GM18519 (cell line): ENCODE results near the gene ARHGAP24.

ENCODE experiments used
- ATAC-seq: cut with Tn5 transposase; IDR thresholded peaks from one replicate; pipeline ENCODE4 v1.9.1; 2021; ENCODE audit warnings: mild to moderate bottlenecking, moderate library complexity; ENCODE audit not compliant: unreplicated experiment, low FRiP score

Gene ARHGAP24

GRCh38 chr4:85573270-85573669 is 98.3 kb downstream of the ARHGAP24 start:
- ATAC-seq, result no peak

GRCh38 chr4:85577307-85577706 is 102.4 kb downstream of the ARHGAP24 start:
- ATAC-seq, result no peak

DNA sequence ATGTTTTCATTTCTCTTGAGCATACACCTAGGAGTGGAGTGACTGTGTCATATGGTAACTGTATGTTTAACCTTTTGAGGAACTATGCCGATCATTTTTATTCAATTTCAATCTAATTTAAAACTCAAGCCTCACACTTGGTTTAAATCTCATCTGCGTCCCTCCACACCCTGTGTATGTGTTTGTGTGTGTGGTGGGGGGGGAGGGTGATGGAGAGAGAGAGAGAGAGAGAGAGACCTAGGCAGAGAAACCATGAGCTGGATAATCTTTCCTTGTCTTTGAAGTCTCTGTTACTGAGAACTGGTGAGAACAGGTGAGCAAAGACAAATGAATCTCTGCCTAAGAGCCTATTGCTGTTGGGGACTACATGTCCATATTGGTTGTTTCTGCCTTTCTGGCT is 105.0 kb downstream of the ARHGAP24 start:
- no peak for ATAC-seq

DNA sequence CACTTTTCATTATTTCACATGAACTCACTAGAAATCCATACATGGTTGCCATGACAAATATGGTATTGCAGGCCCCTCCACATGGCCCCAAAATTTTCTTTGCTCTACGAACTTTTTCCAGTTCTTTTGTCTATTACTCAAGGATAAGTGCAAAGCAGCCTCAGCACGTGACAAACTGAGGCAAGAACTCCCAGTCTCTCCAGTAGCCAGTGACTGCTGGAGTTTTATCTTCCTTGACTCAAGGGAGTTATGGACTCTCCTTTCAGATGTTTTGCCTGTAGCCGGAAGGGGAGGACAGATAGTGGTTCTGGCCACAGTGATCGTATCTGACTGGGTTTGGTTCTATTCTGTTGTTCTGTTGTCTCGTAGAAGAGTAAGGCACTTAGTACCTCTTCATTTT is 105.5 kb downstream of the ARHGAP24 start:
- no peak for ATAC-seq

DNA sequence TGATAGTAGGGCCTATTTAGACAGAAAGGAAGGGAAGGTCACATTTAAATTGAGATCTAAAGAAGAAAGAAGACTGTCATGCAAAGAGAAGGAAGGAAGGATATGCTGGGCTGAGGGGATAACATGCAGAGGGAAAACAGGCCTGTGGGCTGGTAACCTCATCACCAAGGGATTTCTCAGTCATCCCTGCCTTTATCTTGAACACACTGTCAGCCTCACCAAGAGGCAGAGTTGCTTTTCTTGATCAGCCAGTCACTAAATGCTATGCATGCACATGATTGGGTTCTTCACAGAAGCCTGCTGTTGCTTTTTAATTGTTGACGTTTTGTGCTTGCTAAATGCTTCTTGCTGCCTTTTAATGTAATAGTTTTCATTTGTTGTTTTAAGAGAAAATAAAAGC is 113.0 kb downstream of the ARHGAP24 start:
- ATAC-seq, result no peak

DNA sequence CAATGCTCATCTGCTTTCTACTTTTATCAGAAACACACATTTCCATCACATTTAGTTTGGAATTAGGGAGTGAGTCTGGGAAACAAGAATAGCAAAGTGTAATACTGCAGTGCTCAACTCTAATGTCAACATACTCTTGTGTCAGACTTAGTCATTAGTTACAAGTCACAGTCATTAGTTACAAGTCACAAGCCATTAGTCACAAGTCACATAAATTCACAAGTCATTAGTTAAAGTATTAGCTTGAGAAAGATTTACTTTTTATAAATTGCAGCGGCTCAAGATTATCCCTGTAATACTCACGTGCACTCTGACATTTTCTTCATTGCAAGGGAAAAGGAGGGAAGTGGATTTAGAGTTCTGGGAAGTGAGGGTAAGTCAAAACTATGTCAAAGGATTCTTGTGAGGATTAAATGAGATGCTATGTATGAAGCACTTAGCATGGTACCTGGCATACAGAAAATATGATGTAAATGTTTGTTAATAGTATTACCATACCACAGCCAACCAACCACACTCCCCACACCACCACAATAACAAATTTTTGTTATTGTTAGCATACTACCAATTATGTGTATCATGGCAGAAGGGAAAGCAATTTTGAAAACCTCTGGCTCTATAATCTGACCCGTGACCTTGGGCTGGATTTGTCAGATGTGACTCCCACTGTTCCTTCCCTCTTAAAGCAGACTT is 116.6 kb downstream of the ARHGAP24 start:
- no peak for ATAC-seq

- no peak for ATAC-seq
Measured at GRCh38 chr4:85595098-85595775, 120.3 kb downstream of the ARHGAP24 start.

DNA sequence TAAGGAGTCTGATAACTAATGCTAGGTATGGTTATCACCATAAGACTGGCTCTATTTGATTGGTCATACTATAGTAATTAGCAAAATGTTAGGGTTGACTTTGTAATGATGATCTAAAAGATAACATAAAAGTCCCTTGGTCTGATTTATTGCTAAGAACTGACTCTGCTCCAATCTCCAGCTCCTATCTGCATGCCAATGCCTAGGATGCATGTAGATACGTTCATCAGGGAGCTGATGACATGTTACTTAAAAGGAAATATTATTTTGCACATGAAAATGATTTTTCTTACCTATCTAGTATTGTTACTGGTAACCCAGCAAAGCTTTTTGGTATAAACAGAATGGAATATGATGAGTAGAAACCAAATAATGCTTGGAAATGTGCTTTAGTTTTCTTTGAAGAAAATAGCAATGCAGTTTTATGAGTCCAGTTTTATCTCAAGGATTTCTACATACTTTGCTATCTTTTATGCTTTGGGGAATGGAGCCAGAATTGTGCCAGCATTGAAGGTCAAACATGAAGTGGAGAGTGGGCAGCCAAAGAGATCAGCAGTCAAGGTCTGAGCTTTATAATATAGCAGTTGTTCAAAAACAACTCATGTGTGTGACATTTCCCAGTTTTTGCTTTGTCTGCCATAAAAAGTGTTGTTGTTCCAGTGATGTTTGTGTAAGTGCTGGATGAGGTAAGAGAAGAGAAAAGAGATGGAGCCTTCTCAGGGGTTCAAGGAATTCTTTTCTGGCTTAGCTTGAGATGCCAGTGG is 121.0 kb downstream of the ARHGAP24 start:
- no peak for ATAC-seq

DNA sequence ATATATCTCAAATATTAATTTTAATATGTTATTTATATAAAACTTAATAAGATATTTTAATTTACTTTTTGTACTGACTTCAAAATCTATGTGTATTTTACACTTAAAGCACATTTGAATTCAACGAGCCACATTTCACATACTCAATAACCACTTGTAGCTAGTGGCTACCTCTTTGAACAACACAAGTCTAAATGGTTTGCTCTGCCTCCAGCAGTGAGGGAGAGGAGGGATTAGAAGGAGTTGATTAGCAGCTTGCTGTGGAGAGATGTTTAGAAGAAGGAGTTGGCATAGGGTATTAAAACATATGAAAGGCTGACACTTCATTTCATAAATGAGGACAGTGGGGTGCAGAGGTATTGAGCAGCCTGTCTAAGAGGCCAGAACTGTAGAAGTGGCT is 124.0 kb downstream of the ARHGAP24 start:
- ATAC-seq, result no peak

GRCh38 chr4:85600501-85600900 is 125.6 kb downstream of the ARHGAP24 start:
- ATAC-seq, result no peak

DNA sequence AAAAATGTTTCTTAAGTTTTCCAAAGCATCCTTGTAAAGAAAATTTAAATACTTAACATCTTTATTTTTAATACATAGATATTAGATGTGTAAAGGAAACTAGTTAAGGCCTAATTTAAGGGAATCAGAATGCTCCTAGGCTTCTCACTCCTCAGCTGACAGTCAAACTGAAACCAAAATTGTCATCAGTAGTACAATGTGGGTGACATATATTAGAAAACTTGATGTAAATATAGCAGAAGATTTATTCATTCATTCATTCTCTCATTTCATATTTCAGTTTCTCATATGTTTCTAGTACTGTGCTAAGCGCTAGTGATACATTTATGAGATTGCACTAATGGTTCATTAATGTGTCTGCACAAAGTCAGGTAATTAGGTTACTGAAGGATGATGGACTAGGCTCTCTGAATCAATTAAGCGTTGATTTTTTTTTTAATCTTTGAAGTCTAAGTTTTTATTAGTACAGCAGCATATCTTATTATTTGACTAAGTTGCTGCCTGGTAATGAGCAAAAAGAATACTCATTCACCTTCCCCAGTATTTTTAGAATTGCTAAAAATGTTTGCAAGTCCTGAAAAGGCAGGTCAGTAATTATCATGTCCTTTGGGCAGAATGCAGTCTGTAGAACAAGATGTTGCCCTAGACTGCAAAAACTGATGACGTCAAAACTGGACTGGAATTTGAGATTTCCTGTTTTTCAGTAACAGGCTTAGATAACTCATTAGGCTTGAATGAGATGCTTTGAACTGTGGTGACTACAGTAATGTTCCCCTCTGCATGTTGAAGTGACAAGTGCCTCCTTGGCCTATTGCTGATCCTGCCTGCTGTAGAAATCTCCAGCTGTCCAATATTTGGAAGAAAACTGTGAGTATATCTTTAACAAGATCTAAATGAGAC is 128.7 kb downstream of the ARHGAP24 start:
- peak; percentile 80 for ATAC-seq

- ATAC-seq, result no peak
Measured at GRCh38 chr4:85606505-85606904, 131.6 kb downstream of the ARHGAP24 start.

GRCh38 chr4:85607624-85608023 is 132.7 kb downstream of the ARHGAP24 start:
- no peak for ATAC-seq

DNA sequence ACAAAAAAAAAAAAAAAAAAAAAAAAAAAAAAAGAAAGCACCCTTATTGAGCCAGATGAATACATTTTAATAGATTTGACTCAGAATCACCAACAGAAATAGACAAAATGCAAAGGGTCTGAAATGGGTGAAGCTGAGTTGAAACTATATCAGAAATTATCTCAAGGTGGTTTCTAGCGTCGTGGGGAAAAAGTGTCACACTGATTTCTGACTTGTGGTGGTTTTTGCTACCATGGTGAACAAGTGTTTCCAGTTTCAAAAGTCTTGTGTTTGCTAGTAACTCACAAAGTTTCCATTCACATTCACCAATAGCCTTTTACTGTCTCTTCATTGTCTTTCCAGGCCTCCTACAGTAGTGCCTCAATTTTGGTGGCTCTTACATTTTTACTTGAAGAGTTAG is 135.5 kb downstream of the ARHGAP24 start:
- peak; percentile 94 for ATAC-seq

DNA sequence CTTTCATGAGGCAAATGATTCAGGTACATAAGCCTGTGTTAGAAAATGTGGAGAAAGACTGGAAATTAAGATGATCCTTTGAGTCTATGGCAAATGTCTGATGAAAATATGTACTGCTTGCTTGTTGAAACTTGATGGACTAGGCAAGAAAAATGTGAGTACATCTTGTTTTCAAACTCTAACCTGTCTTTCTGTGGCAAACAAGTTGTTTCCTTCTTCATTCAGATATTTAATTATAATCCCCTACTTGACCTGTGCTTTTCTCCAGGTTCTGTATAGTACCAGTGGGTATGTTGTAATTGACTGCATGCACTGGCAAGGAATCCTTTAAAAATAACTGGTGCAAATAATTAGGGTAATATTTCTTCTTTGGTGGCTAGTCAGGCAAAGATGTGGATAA is 136.7 kb downstream of the ARHGAP24 start:
- no peak for ATAC-seq

DNA sequence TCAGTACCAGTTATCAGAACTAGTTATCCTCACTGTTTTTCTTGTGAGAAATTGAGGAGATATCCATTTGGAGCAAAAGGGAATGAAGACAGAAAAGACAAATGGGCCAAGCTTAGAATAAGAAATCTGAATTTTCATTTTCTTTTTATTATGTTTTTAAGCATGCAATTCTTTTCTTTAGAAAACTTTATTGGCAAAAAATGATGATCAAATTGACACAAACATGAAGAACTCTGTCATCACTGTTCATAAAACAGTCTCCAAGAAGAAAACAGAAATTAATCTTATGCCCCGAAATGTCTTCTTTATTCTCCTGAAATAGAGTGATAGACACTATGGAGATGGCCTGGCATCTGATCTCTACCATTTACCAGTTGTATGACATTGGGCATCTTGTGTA is 139.0 kb downstream of the ARHGAP24 start:
- ATAC-seq, result no peak

GRCh38 chr4:85615952-85616351 is 141.0 kb downstream of the ARHGAP24 start:
- ATAC-seq, result no peak

- ATAC-seq, result no peak
Measured at GRCh38 chr4:85617202-85617601, 142.3 kb downstream of the ARHGAP24 start.

DNA sequence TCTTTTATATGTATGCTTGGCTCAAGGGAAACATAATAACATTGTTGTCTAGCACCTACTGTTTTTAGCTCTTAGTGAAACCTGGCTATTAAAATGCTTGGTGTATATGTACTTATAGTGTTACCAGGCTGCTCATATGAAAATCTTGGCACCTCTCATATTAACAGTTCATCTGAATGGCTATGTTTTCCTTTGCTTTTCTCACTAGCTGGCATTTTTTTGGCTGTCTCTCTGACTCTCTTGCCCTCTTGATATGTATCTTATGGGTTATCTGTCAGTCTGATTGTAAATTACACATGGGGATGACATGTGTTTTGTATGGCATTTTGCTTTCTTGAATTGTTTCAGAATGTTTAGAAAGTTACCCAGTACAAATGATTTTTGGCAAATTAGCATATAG is 158.0 kb downstream of the ARHGAP24 start:
- no peak for ATAC-seq

DNA sequence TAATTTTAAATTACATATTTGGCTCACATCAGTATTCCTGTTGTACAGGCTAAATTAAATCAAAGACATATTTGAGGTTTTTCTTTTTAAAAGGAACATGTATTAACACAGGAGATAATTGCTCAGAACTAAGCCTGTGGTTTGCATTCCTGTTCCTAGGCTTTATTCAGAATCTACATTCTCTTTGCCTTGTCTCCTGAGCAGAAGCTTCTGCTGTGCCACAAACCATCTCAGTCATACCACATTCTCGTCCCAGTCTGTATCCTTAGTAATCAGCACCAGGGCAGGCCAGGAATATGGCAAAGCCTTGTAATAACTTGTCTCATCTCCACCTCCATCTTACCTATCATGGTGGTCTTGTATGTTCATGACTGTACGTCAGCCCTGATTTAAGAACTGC is 162.8 kb downstream of the ARHGAP24 start:
- no peak for ATAC-seq

GRCh38 chr4:85639946-85640345 is 165.0 kb downstream of the ARHGAP24 start:
- ATAC-seq, result no peak
